Measurements from ENCODE around the gene MAGEF1.

Gene MAGEF1

GRCh38 chr3:184711493-184712247 is at the start of gene MAGEF1:
TSS of gene MAGEF1 (minus strand) at chr3:184712064. CDS start at chr3:184711821, 243 bp downstream.
- peak; percentile 73 for DNase-seq (ENCODE audit: low read depth)

DNA sequence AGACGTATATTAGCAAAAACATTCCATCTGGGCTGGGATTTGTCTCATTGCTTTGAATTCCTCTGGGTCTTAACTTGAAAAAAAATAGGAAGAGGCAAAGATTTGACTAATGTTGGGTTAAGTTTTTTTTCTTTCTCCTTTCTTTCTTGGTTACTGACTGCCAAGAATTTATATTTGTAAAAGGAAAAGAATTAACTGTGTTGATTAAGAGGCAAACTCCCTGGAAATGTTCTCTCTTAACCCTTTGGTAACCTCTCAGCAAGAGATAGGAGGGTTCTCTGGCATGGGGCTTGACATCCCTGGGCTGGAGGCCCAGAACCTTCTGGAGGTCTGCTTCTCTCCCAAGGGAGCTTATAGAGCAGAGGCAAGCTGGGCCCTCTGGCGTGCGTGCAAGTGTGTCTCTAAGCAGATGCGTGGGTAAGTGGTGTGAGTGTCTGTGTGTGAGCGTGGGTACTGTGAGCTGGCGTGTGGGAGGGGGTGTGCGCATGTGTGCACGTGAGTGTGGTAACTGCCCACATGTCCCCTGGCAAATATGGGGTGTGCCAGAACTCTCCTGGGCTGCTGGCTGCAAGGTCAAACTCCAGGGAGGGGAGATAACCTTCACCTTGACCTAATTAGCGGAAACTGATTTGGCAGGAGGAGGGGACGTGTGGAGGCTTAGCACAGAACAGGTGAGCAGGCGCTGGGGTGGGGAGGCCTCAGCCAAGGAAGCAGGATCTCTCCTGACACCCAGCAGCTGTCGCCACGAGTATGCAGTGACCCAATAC is 49.4 kb upstream of the MAGEF1 start:
- no peak for DNase-seq (ENCODE audit: low read depth)

- DNase-seq (ENCODE audit: low read depth), result no peak
These were observed 48.6 kb upstream of the MAGEF1 start for GRCh38 chr3:184760337-184761074.

DNA sequence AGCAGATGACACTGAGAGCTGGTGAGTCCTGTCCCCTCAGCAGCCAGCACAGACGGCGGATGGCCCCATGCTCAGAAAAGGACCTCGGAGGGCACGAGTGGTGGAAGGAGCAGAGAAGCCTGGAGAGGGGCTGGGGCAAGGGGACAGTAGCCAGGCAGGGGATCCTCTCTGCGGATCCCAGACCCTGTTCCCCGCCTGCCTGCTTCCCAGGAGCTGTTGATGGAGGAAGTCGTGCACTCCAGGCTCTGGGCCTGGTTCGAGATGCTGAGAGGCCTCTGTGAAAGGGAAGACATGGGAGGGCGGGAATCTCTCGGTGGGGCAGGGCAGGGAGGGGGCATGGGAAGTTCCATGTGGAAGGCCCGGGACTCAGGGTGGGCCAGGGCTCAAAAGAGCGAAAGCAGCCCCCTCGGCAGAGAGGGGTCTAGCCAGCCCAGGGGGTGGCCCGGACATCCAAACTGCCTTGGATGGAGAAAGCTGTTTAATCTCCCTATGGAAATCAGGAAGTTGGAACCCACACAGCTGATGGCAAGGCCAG is 47.9 kb upstream of the MAGEF1 start:
- DNase-seq (ENCODE audit: low read depth), result no peak

- no peak for DNase-seq (ENCODE audit: low read depth)
These were observed 46.2 kb upstream of the MAGEF1 start for GRCh38 chr3:184758056-184758455.

- DNase-seq (ENCODE audit: low read depth), result no peak
These were observed 45.3 kb upstream of the MAGEF1 start for GRCh38 chr3:184757022-184757651.

DNA sequence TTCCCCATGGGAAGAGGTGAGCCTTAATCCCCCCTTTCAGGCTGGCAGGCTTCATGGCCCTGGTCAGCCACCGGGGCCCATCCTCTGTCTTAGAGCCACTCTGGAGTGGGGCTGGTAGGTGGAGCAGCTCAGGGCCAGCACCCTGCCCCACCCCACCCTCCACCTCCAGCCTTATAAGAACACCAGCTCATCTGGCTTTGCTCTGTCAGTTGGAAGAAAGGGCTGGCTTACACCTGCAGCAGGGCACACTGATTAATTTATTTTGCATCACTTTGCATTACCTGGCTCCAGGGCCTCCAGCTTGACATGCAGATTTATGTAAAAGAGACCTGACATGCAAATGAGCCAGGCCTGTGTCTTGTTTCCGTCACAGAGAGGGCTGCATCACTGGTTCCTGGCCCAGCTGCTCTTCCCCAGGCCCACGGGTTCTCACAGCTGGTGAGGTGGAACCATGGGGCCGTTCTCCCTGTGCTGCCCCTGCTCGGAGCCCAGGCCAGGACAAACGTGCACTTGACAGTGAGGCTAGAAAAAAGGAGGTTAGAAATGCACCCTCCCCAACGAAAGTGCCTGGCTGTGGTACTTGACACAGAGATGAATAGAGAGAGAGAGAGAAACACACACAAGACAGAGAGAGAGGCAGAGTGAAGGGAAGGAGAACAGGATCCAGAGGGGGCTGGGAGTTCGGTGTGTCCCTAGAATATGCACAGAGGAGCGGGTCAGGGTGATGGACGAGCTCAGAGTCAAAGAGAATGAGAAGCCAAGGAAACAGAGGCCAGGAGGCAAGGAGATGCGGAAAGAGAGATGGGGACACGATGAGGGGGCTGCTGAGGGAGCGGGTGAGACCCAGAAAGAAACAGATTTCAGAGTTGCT is 44.5 kb upstream of the MAGEF1 start:
- no peak for DNase-seq (ENCODE audit: low read depth)

GRCh38 chr3:184755315-184755731 is 43.5 kb upstream of the MAGEF1 start:
- no peak for DNase-seq (ENCODE audit: low read depth)

- DNase-seq (ENCODE audit: low read depth), result no peak
These were observed 40.5 kb upstream of the MAGEF1 start for GRCh38 chr3:184752361-184752760.

GRCh38 chr3:184751204-184752040 is 39.6 kb upstream of the MAGEF1 start:
- DNase-seq (ENCODE audit: low read depth), result no peak

DNA sequence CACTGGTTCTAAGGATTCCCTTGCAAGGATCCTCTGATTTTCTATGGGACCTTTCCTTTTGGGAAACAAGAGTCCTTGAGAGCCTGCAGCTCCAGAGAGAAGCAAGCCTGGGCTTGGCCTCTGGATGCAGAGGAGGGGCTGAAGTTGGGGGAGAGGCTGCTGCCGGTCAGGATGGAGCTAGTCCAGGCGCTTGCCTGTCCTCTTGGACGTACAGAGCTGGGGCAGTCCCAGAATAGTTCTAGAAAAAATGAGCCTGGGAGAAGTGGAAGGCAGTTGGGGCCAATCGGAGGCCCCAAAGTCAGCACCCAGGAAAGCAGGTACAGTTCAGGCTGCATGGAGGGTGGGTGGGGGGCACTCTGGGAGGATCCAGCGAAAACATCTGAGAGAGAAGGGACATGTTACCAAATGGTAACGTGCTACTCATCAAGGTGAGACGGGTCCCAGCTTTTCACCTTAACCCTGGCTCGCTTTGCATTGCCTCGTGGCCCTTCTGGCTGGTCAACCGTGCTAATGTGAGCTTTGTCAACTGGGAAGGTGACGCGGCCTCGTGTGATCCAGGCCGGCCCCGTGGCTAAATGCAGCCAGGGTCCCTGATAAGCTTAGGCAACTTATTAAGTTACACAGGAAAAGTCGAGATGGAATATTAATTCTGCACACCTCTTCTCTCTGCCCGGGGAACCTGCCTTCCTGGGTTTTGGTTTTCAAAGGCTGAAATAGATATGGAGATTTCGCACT is 38.7 kb upstream of the MAGEF1 start:
- no peak for DNase-seq (ENCODE audit: low read depth)

GRCh38 chr3:184749168-184749744 is 37.4 kb upstream of the MAGEF1 start:
- no peak for DNase-seq (ENCODE audit: low read depth)

DNA sequence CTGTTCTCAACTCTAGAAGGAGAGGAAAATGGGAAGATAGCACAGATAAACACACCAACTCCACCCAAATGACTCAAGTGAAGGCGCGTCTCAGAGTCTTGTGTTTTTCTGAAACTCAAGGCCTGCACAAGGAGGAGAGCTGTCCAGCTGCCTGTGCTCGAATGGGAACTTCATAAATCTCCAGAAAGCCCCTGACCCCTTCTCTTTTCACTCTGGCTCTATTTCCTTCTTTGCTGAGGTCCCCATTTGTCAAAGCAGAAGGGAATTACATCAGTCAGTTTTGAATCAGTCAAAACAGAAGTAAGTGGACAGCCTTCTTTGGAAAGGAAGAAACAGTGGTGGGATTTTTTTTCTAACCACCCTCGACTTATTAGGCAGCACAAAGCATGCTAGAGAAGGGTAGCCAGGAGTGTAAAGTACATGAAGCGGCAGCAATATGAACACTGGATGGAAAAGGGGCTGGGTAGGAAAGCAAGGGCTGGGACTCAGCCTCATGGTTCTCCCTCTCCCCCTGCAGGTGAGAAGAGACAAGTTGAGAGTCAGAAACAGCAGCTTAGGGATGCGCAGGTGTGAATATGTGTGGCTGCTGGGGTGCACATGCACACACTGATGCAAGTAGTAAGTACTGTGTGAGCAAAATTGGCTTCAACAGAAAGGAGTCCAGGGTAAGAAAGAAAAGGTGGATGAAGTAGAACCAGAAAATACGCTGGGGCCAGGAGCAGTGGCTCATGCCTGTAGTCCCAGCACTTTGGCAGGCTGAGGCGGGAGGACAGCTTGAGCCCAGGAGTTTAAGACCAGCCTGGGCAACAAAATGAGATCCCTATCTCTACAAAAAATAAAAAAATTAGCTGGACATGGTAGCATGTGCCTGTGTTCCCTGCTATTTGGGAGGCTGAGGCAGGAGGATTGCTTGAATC is 36.6 kb upstream of the MAGEF1 start:
- no peak for DNase-seq (ENCODE audit: low read depth)

DNA sequence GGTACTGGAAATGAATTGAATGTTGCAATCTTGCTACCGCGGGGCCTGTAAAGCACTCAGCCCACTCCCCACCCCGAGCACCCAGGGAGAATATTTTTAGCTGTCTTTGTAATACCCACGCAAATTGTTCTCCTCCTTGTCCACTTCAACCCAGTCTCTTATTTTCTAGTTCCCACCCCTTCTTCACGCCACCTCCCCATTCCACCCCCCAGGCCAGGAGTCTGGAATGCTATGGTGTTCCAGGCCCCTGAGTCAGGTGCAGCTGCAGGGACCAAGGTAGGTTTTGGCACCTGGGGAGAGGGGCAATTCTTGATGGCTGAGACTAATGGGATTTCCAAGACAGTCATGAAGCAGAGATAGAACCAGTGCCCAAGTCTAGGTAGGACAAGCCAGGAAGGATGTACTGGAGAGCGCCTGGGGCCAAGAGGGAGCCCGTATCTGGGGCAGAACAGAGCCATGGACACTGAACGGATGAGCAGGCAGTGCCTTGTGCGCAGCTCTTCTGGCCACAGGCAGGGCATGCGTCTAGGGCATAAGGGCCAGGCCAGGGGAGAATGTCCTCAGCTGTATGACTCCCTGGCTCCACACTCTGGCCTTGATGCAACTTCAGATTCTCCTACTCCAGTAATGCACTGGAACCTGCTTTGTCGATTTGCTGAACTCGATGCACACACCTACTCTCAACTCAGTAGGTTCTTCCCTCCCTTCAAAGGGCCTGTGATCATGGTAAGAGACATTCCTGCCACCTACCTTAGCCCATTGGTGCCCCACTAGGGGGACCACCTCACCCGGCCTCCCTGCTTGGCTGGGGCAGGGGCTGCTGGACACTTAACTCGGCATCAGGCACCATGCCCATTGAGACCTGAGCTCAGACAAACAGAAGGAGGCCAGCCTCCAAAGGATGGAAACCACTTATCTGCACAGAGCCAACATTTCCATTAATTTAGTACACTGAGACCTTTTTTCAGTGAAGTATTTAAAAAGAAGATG is 34.6 kb upstream of the MAGEF1 start:
- DNase-seq (ENCODE audit: low read depth), result no peak

- DNase-seq (ENCODE audit: low read depth), result no peak
These were observed 33.7 kb upstream of the MAGEF1 start for GRCh38 chr3:184745526-184745925.

DNA sequence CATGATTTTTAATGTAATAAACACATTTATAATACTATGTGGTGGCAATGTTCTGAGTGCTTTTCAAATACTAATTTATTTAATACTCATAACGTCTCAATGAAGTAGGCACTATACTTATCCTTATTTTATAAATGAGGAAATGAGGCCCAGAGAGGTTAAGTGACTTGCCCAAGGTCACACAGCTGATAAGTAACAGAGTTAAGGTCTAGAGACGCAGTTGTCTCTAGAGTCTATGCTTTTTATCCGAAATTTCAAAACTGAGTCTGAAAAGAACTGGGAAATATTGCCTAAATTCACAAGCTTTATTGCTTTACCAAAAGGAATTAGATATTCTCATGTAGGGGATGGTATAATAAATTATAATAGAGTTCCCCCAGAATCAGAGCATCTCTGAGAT is 31.4 kb upstream of the MAGEF1 start:
- DNase-seq (ENCODE audit: low read depth), result no peak

DNA sequence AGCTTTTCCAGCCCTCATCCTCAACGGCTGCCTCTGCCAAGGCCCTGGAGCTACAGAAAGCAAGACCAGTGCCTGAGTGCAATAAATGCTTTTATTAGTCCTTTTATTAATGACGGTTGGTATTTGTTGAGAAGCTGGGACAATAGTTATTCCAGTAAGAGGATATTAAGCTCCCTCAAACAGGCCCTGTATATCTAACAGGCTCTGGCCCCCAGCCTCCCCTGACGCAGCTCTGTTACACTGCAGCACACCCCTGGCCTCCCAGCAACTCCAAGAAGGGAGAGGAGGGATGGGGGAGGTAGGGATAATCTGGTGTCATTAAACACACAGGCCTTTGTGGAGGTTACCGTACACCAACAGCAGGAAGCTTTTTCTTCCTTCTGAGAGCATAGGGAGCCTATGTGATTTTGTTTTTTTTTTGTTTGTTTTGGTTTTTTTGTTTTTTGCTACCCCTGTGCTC is 30.8 kb upstream of the MAGEF1 start:
- no peak for DNase-seq (ENCODE audit: low read depth)

Measured in stimulated activated CD8-positive, alpha-beta memory T cell treated with anti-CD3 and anti-CD28 coated beads, Interleukin-4, amount 100 ng/mL, for 24 hours (primary cell).